ENCODE data around the gene RXFP4.

DNA sequence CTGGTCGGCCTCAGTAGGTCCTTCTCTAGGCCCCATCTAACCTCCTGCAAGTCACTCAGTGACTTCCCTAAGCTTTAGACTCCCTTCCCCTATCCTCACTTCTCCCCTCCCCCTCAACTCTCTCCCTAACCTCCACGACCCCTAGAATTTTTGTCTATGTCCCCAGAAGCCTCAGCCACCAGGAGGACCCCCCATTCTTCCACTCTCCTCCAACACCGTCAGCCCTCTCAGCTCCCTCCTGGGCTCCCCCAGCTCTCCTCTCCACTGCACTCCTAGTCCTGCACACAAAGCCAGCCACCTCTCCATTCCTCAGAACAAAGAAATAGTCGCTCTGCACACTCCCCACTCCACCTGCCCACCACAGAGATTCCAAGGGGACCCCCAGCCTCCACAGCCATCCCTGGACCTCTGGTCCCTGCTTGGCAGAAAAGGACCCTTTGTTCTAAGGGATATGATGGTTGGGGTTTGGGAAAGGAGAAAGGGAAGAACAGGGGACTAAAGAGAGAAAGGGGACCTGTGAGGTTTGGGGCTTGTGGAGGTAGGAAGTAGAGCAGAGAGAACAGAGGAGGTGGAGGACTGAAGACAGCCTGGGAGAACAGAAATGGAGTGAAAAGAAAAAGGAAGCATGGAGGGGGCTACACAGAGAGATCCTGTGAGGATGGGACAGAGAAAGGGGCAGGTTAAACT, 34.1 kb downstream of the RXFP4 start:
- TF ChIP-seq, protein P1, sequence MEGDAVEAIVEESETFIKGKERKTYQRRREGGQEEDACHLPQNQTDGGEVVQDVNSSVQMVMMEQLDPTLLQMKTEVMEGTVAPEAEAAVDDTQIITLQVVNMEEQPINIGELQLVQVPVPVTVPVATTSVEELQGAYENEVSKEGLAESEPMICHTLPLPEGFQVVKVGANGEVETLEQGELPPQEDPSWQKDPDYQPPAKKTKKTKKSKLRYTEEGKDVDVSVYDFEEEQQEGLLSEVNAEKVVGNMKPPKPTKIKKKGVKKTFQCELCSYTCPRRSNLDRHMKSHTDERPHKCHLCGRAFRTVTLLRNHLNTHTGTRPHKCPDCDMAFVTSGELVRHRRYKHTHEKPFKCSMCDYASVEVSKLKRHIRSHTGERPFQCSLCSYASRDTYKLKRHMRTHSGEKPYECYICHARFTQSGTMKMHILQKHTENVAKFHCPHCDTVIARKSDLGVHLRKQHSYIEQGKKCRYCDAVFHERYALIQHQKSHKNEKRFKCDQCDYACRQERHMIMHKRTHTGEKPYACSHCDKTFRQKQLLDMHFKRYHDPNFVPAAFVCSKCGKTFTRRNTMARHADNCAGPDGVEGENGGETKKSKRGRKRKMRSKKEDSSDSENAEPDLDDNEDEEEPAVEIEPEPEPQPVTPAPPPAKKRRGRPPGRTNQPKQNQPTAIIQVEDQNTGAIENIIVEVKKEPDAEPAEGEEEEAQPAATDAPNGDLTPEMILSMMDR (conservative IDR thresholded peaks at IDR 0.05), result no peak
- TF ChIP-seq EZH2 (IDR thresholded peaks at IDR 0.05; ENCODE audit: low read depth), result no peak
